Calu3 (cell line): ENCODE measurements around the gene TREM2. TPM values are rescaled to one million over a fixed set of nuclear protein-coding genes. Genes with fewer than 3 reads are reported as not detected.

Source experiments
- BruUV-seq: library from RNA; stranded (reverse); fragments of 400-500 nt; replicated peaks from 2 replicates; lab custom pipeline; 2021; lab: Mats Ljungman, UMichigan
- CTCF ChIA-PET: fragments of 300-600 bp; sonication (Branson Sonifier 250); formaldehyde crosslinking; loops from one replicate; lab custom pipeline; 2022; ENCODE audit warnings: antibody characterized with exemption; lab: Charles Lee
- DNase-seq: peaks from one replicate; pipeline ENCODE4 v3.0.0; 2022
- H3K27ac Mint-ChIP-seq: one replicate; pipeline ENCODE4 v1.8.0; 2022; ENCODE audit warnings: mixed read lengths; ENCODE audit not compliant: unreplicated experiment
- H3K27me3 Mint-ChIP-seq: one replicate; pipeline ENCODE4 v1.8.0; 2022; ENCODE audit warnings: mixed read lengths; ENCODE audit not compliant: unreplicated experiment
- H3K36me3 Mint-ChIP-seq: one replicate; pipeline ENCODE4 v1.8.0; 2022; ENCODE audit warnings: mild to moderate bottlenecking, moderate library complexity, mixed read lengths; ENCODE audit not compliant: insufficient read depth, unreplicated experiment
- H3K4me1 Mint-ChIP-seq: one replicate; pipeline ENCODE4 v1.8.0; 2022; ENCODE audit warnings: mild to moderate bottlenecking, low read depth, mixed read lengths; ENCODE audit not compliant: unreplicated experiment
- H3K4me3 Mint-ChIP-seq: one replicate; pipeline ENCODE4 v1.8.0; 2022; ENCODE audit warnings: mild to moderate bottlenecking, low read depth, moderate library complexity, mixed read lengths; ENCODE audit not compliant: unreplicated experiment
- H3K9me3 Mint-ChIP-seq: one replicate; pipeline ENCODE4 v1.8.0; 2022; ENCODE audit warnings: low read depth, mixed read lengths; ENCODE audit not compliant: unreplicated experiment
- intact Hi-C: fragments of 100-400 bp; cut with micrococcal nuclease; formaldehyde crosslinking; loops from one replicate; pipeline ENCODE4 v1.10.0; 2022; ENCODE audit not compliant: unreplicated experiment
- total RNA-seq: library from RNA; stranded (reverse); gene quantifications from 2 replicates; pipeline ENCODE4 v1.2.3, GENCODE V29; 2022
- TF ChIP-seq, protein P1 (sequence below): fragments of 200-600 bp; IDR thresholded peaks from one replicate; pipeline ENCODE4 v1.8.0; 2022; ENCODE audit warnings: antibody characterized with exemption; ENCODE audit not compliant: unreplicated experiment

Gene TREM2
- total RNA-seq, 1 experiment from 2014 or later = not detected

DNA sequence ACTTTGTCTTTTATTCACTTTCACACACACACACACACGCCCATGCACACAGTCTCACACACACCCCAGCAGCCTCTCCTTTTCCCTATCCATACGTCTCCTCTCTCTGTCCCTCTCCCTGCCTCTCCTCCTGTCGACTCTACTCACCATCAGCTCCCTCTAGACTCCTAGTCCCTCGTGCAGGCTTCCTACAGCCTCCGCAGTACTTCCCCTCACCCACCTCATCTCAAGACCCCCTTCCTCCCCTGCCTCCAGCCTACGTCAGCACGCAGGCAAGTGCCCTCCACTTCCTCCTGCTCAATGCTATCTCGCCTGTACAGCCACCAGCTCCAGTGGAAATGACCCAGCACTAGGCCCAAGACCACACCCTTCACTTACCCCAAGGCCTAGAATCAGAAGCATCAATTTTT lies 38.9 kb upstream of the TREM2 start:
- H3K36me3 Mint-ChIP-seq = no peaks in the 10 kb centered on the region
- no peak overlapping the region for H3K27ac Mint-ChIP-seq
- no peak for DNase-seq
- peaks cover 10% of the 10 kb centered on the region for H3K4me1 Mint-ChIP-seq
- intact Hi-C loops = no loop called here
- H3K4me3 Mint-ChIP-seq = no peak overlapping the region
- no TSS peak for BruUV-seq
- TF ChIP-seq, protein P1, sequence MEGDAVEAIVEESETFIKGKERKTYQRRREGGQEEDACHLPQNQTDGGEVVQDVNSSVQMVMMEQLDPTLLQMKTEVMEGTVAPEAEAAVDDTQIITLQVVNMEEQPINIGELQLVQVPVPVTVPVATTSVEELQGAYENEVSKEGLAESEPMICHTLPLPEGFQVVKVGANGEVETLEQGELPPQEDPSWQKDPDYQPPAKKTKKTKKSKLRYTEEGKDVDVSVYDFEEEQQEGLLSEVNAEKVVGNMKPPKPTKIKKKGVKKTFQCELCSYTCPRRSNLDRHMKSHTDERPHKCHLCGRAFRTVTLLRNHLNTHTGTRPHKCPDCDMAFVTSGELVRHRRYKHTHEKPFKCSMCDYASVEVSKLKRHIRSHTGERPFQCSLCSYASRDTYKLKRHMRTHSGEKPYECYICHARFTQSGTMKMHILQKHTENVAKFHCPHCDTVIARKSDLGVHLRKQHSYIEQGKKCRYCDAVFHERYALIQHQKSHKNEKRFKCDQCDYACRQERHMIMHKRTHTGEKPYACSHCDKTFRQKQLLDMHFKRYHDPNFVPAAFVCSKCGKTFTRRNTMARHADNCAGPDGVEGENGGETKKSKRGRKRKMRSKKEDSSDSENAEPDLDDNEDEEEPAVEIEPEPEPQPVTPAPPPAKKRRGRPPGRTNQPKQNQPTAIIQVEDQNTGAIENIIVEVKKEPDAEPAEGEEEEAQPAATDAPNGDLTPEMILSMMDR = no peak
- CTCF ChIA-PET = no interaction called here
- H3K27me3 Mint-ChIP-seq = peaks cover 35% of the 10 kb centered on the region
- H3K9me3 Mint-ChIP-seq = no peaks in the 10 kb centered on the region

DNA sequence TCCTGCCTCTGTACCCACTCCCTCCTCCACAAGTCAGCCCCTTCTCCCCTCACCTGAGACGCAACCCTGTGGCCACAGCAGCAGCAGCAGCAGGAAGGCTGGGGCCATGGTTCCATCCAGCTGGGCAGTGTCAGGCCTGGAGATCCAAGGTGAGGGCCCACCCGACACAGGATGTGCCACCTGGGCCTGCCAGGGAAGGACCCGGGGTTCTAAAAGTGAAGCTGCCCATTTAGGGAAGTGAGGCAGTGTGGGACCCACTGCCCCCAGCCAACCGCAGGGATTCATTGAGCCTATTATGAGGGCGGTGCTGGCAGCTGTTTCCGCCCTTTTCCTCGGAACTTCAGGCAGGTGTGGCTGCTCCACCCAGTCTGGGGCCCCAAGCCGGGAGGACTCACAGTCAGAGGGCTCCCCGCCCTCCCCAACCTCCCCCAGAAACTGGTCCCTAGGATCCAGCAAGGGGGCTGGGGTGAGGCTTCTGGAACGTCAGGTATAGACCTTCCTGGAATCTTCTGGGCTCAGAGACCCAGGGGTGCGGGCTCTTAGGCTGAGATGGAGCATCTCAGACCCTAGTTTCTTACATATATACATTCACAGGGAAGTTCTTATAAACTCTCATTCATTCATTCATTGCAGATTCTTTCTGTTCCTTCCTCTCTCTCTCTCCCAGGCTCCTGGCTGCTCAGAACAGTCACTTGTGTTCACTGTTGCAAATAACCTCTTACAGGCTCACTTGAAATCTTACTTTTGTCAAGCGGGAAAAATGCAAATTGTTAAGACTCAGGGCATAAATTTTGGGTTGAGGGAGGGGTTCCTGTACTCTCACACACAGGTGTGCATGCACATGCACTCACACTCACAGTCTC lies 38.2 kb upstream of the TREM2 start, which contains the start of gene TREML2:
TREML2 (minus strand) TSS at position 249 of the 863 bp plus-strand sequence; CDS start at position 108, 141 bp downstream.
- no peak within 1 kb of the TSS for H3K4me3 Mint-ChIP-seq
- H3K36me3 Mint-ChIP-seq = no peaks in the 10 kb centered on the region
- H3K27me3 Mint-ChIP-seq = peaks cover 42% of the 10 kb centered on the region
- no peaks in the 10 kb centered on the region for H3K9me3 Mint-ChIP-seq
- no peak for DNase-seq
- TF ChIP-seq, protein P1 = no peak
- CTCF ChIA-PET = no interaction called here
- intact Hi-C loops = no loop called here
- BruUV-seq = no TSS peak
- H3K4me1 Mint-ChIP-seq = peaks cover 10% of the 10 kb centered on the region
- no peak within 1 kb of the TSS for H3K27ac Mint-ChIP-seq

DNA sequence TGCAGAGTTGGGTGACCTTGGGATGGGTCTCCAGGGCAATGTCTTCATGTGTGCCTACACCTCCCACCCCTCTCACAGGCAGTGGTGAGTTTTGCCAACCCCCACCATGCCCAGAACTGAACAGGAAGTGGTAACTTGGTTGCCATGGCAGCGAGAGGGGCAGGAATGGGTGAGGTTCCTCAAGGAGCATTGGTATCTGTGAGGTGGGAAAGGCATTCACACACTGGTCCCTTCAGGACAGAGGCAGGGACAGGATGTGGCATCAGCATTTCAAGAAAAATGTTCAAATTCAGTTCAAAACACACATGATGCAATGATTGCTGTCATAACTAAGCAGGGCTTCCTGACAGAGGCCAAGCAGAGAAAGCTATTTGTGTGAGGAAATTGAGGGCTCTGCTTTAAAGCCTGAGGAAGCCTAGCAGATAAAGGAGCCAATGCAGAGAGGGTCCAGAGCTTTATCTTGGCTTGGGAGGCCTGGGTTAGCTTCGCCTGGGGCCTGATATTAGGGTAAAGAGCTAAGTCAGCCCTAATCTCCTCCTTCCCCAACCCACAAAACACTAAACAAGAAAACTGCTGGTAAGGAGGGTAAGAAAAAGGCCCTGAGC lies 37.5 kb upstream of the TREM2 start:
- Mint-ChIP-seq H3K27me3 (peaks cover 45% of the 10 kb centered on the region), H3K4me1 (peaks cover 10% of the 10 kb centered on the region), H3K9me3 (no peaks in the 10 kb centered on the region), H3K36me3 (no peaks in the 10 kb centered on the region), H3K27ac (no peak overlapping the region), H3K4me3 (no peak overlapping the region)
- TF ChIP-seq, protein P1 = no peak
- no TSS peak for BruUV-seq
- peak; percentile 33 for DNase-seq
- intact Hi-C loops = no loop called here
- CTCF ChIA-PET = no interaction called here

DNA sequence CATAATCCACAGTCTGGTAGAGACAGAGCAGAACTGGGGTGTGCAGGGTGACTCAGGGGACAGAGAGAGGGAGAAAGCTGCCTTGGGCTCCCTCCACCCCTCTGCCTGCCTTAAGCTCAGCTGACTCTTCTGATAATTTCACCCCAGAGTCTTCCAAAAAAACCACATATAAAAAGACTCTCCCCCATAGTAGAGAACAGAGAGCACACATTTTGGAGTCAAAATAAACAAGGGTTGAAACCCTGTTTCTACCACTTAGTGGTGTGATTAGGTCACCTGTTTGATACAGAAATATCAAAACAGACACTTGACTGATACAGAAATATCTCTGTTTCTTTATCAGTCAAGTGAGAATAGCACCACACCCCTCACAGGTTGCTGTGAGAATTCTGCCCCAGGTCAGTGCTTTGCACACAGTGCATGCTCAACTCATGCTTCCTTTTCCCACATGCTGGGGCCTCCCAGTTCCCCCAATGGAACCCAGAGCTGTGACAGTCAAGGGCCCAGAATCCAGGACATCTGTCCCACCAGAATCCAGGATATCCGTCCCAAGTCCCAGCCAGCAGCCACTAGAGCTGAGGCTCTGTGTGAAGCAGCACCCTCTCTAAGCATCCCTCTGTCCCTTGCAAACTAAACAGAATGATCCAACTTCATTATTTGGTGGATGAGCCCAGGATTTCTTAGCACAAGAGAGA lies 36.8 kb upstream of the TREM2 start:
- CTCF ChIA-PET = interaction anchor here (0.6 kb wide), 1 partner anchor 1487 kb away, joined by 3 read pairs; no protein-coding TSS in a partner anchor
- Mint-ChIP-seq H3K9me3 (no peaks in the 10 kb centered on the region), H3K27me3 (peaks cover 45% of the 10 kb centered on the region), H3K4me3 (no peak overlapping the region), H3K27ac (no peak overlapping the region), H3K4me1 (peaks cover 10% of the 10 kb centered on the region), H3K36me3 (no peaks in the 10 kb centered on the region)
- no TSS peak for BruUV-seq
- TF ChIP-seq, protein P1 = no peak
- no peak for DNase-seq
- intact Hi-C loops = no loop called here
